Right lung (tissue), 5 donors: ENCODE data around the gene CASQ1. TPM values are rescaled to one million over a fixed set of nuclear protein-coding genes. Genes with fewer than 3 reads are reported as not detected.

Source experiments
- DNase-seq, 2 donors: peaks; one replicate each; pipeline ENCODE4 v3.0.0-alpha.2; 2013
- polyA plus RNA-seq, 5 donors: library from polyadenylated mRNA; unstranded; fragments of 120-200 nt; gene quantifications; one replicate each; pipeline versions ENCODE4 v1.2.1 to v1.2.3, GENCODE V29; 2013; ENCODE audit warnings: inconsistent platforms in 1 of 5, low replicate concordance in 1 of 5; ENCODE audit not compliant: insufficient read length in 5 of 5, insufficient read depth in 1 of 5

The CASQ1 gene
- polyA plus RNA-seq, 5 donors: 0.31 to 33.0 (median 0.59) TPM

DNA sequence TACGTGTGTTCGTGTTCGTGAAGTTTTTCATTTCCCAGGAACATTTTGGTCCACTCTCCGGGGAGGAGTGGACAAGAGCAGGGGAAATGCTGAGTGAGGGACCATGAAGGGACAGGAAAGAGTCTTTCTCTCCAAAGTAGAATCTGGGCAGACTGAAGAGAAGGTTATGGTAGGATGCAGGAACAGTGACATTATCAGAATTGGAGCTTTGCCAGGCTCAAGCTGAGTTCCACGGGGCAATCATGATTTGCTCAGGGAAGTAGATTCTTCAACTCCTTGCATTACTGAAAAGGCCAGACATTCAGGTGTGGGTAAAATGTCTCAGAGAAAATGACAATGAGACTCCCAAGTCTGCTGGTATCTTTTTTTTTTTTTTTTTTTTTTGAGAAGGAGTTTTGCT lies 22.4 kb upstream of the CASQ1 start:
- no peak for DNase-seq

DNA sequence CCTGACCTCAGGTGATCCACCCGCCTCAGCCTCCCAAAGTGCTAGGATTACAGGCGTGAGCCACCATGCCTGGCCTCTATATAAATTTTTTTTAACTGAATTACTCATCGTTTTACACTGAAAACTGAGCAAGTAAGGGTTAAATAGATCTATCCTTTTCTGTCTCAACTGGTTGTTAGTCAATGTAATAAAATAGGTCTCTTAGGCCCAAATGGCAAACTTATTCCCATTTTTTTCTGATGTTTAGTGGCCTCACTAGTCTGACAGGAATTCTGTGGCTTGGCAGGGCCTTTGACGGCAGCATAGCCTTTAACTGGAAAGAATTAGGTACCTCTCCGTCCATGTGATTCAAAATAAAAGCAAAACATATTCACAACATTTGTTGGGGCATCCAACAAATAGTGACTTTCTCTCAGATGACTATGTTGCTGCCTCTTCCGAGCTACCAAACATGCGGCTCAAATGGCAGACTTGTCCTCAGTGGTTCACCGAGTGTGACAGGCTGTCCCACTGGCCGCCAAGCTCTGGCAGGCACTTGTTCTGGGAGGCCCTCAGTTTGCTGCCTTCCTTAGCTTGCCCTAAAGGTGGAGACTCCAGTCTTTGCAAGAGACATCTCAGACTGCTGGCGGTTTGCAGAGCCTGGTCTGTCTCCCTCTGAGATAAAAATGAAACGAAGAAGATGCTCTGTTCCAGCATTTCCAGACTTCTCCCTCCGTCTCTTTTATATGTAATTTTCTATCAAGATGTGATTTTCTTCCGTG lies 21.6 kb upstream of the CASQ1 start:
- no peak for DNase-seq

DNA sequence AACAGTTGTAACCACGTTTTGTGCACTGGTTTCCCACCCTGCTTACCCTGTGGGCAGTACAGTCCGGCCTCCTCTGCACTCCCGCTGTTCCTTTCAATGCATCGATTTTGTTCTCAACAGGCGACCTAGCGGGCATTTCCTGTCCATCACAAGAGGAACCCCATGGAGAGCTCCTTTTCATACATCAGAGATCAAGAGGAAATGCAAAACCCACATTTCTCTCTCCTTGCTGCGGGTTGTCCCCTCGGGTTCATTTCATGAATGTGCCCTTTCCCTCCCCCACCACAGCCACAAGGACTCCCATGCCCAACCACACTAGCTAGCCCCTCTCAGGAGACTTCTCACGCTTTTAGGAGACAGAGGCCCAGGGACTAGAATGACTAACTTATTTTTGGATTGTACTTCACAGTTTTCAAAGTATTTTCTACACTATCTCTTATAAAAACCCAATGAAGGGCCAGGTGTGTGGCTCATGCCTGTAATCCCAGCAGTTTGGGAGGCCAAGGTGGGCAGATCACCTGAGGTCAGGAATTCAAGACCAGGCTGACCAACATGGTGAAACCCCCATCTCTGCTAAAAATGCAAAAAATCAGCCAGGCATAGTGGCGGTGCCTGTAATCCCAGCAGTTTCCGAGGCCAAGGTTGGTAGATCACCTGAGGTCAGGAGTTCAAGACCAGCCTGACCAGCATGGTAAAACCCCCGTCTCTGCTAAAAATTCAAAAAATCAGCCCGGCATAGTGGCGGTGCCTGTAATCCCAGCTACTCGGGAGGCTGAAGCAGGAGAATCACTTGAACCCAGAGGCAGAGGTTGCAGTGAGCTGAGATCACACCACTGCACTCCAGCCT lies 20.6 kb upstream of the CASQ1 start:
- no peak for DNase-seq

DNA sequence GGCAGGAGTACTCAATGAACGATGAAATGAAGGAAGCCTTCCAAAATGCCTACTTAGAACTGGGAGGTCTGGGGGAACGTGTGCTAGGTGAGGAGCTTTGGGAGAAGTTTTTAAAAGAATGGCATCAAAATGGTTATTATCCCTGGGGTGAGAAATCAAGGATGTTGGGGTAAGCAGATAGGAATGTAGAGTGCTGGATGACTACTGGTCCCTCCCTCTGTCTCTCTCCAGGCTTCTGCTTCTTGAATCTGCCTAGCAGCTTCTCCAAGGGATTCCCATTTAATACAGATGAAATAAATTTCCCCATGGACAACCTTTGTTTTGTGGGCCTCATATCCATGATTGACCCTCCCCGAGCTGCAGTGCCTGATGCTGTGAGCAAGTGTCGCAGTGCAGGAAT lies 19.0 kb upstream of the CASQ1 start:
- no peak for DNase-seq

DNA sequence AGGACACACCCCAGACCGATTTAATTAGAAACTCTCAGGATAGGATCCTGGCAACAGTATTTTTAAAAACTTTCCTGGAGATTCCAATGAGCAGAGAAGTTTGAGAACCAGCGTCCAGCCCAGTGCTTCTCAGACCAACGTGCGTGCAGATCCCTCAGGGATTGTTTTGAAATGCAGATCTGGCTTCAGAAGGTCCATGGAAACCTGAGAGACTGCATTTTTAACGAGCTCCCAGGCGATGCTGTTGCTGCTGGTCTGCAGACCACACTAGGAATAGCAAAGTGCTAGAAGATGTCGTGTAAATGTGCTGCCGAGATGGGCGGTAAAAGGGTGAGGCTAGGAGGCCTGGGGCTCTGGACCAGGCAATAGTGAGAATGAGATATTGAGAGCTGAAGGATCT lies 18.4 kb upstream of the CASQ1 start:
- no peak for DNase-seq

DNA sequence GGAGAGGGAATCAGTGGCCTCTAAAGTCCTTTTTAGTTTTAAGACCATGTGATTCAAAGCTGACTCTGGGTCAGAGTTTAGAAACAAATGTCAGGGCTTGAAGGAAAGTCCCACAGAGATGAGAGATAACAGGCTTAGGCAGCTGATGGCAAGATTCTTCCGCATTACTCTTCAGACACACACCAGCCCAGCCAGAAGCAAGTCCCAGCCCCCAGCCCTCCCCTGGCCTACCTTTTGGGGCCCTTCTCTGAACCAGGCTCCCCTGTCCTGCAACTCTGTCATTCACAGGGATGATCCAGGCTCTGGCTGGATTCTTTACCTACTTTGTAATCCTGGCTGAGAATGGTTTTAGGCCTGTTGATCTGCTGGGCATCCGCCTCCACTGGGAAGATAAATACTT lies 13.1 kb upstream of the CASQ1 start:
- DNase-seq: no peak

DNA sequence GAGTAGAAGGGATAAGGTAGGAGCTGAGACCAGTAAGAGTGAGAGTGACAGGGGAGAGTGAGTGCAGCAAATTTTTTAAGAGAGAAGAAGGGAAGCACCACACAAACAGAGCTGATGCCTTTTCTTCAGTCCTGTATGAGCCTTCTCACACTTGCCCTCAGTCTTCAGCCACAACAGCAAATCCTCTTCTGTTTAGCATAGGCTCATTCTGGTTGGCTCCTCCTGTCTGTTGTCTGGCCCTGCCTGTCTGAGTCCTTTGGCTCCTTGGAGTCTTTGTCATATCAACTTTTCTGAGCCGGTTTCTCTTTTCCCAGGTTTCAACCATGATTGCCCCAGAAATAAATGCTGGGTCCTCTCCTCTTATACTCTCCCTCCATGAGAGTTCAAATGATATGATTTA lies 12.7 kb upstream of the CASQ1 start:
- DNase-seq: no peak

DNA sequence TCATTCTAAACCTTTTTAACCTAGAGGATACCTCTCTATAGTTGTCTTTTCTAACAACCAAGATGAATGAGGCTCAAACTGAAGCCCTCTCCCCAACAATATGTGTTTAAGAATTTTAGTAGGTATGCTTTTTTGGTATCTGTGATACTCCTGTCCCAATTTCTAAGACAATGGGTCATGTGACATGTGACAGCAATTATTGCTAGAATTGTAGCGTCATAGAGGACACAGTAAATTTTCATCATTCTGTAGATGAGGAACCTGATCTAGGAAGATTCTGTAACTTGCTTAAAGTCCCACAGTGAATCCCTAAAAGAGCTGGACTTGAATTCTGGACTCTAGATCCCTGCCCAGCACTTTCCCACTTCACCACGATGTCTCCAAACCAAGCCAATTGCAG lies 11.6 kb upstream of the CASQ1 start:
- DNase-seq: no peak

DNA sequence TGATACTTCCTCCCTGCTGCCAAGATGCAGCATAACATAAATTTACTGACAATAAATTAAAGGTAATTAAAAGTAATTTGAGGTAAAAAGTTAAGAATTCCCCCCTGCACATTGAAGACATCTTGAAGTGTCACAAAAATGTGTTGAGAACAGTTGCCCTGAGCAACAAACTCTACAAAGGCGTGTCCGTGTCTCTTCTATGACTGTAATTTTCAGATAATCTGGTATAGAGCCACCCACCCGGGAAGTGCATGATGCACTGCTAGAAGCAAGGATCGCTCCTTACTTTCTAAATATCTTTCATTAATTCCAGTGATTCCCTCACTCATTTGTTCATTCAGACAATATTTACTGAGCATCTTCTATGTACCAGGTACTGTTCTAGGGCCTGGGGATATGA lies 11.0 kb upstream of the CASQ1 start:
- no peak for DNase-seq

DNA sequence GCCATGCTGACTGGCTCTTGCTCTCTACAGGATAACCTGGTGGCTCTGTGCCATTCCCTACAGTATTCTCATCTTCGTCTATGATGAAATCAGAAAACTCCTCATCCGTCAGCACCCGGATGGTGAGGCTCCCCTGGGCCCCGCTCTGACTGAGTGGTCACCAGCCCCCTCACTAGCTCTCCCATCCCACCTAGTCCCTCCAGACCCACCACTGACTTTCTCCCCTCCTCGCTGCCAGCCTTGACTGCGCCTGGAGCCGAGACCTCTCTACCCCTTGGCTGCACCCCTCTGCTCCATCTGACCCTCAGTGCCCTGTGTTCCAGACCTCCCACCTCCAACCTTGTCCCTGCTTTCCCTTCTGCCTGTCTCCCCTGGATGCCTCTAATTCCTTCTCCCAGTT lies 4.1 kb upstream of the CASQ1 start:
- DNase-seq: no peak

DNA sequence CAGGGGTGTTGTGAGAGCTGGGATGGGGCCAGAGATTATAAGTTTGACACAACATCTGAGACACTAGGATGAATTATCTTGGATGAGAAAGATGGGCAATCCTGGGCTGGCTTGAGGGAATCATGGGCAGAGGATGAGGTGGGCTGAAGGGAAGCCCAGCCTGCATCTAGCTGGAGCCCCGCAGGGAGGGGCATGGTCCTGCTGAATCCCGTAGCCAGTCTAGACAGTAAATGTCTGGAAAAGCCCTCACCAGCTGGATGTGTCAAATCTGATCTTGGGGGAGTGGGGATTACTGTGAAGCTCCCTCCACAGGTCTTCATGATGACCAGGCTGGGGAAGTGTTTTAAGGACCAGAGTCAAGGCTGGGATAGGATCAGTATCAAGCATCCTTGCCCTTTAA lies 3.6 kb upstream of the CASQ1 start:
- DNase-seq: no peak

DNA sequence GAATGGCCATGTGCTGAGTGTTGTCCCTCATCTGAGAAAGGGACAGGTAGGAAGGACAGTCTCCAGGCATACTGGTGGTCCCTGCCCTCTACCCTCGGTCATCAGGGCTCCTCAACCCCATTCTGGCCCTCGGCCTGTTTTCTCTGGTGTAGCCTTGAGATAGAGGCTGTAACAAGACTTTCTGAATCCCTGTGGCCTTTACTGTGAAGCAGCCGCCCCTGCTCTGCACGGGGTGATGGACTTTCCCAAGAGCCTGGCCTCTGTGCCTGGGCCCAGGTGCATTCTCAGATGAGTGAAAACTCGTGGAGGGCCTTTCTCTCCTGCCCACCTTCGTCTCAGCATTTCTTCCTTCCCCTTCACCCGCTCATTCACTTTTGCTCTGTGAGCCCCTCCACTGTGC lies 3.0 kb upstream of the CASQ1 start:
- no peak for DNase-seq

DNA sequence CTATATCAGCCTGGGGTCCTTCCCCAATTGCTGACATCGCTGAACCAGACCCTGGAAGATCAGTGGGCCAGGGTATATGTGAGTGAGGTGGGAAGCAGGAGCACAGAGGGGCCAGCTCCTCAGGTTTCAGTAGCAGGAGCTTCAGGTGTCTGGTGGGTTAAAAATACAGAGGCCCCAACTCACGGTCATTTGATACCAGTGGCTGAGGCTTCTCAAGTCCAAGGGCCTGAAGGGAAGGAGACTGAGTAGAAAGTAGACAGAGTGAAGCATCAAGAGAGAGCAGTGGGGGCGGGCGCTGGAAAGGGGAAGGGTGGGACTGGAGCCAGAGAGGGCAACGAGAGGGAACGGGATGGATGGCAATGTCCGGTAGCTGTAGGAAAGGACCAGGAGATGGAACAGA lies 2.0 kb upstream of the CASQ1 start:
- no peak for DNase-seq

DNA sequence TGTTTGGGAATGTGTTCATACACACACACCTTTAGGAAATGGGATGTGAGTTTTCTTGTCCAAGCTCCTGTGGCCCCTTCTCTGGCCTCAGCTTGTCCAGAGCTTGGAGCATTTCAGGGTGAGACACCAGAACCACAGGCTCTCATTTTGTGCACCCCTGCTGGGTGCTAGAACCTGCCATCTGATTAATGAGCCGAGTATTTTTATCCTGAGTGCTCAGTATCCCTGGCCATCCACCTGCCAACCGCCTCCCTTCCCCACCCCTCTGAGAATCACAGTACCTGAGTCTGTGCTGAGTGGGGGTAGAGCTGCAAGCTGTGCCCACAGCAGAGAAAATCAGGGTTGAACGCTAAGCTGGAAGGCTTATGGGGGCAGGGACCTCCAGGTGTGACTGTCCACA lies 1.4 kb downstream of the CASQ1 start:
- DNase-seq: no peak

DNA sequence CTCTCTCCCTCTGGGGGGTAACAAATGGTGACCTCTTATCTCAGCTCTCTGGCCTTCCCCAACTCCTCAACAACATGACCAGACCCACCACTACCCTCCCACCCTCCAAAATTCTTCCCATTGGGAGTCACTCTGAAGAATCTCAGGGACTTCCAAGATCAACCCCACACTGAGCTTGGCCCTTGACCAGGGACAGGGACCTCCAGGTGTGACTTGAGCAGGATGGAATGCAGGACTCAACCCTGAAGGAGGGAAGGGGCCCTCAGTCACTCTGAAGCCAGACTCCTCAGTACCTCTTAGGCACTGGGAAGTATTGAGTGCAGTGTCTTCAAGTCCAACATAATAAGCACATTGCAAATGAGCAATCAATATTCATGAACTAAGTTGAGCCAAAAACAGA lies 1.9 kb downstream of the CASQ1 start:
- no peak for DNase-seq

DNA sequence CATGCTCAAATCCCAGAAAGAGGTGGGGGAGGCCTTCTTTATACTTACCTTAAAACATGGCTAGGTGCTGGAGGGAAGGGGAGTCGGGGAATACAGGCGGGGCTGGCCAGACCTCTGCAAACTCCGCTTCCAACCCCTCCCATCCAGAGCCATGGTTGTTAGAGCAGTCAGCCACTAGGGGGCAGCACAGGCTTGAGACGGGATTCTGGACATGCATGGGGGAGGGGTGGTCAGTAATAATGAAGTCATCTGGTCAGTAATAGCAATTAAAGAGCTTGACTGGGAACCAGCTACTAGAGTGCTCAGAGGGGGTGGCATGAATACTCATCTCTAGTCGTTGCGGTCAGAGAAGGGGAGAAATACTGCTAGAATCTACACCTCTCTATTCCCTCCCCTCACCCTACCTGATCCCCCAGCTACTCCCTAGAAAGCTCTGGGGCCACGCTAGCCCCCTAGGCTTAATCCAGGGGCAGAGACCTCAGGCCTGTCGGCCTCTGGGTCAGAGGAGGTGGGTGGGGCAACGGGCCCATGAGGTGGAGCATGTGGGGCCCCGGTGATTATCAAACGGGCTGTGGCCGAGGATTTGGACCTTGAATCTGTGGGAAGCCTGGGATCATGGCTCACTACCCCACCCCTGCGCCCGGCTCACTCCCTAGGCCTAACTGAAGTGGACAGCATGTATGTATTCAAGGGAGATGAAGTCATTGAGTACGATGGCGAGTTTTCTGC lies 2.9 kb downstream of the CASQ1 start:
- DNase-seq: peak; percentile 76 to 88

DNA sequence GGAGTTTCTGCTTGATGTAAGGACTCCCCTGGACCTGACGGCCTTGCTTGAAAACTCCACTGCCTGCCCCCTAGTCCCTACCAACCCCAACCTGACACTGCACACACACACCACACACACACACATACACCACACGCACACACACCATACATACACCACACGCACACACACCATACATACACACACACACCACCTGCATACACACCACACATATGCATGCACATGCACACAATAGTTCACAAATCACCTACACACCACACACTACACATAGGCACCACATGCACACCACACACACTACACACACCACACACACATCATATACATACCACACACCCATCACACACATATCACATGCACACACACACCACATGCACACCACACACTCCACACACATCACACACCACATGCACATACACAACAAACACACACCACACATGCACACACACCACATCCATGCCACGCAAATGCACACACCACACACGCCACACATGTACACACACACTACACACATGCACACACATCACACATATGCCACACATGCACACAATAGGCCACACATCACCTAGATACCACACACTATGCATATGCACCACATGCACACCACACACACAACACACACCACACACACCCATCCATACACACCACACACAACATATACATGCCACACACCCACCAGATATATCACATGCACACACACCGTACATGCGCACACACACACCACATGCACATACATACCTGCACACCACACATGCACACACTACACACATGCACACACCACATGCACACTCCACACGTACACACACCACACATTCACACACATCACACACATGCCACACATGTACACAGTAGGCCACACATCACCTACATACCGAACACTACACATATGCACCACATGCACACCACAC lies 3.7 kb downstream of the CASQ1 start:
- DNase-seq: no peak

DNA sequence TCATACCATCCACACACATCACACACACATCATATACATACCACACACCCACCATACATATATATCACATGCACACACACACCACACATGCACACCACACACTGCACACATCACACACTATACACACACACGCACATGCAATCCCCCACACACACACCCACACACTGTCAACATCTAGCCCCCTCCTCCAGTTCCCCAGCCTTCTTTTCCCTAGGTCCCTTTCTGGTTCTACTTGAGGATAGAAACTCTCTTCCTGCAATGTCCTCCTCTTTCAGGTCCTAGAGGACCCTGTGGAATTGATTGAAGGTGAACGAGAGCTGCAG lies 4.3 kb downstream of the CASQ1 start:
- no peak for DNase-seq

DNA sequence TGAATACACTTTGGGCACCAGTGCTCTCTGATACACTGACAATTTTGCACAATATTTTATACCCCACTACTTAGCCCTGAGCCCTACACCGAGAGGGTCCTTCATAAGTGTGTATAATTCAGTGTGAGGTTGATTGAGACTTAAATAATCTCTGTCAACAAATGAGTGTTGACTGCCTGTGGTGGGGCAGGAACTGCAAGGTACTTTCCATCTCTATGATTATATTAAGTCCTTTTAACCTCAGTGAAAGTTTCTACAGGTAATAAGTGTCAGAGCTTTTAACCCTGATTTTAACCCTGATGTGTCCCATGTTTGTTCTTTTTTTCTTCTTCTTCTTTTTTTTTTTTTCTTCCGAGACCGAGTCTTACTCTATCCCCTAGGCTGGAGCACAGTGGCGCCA lies 5.8 kb downstream of the CASQ1 start:
- no peak for DNase-seq

DNA sequence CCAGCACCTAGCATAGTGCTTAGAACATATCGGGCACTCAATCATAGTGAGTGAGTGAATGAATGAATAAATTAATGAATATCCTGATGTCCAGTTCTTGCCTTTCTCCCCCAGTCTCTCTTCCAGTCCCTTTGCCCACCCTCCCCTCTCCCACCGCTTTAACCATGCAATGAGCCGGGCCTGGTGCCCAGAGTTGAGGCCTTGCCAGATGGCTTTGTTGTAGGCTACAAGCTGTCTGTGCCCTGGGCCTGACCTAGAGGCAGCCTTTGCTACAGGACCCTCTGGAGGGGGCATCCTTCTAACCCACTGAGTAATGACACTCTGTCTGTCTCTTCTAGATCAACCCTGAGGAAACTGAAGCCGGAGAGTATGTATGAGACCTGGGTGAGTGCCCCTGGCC lies 6.9 kb downstream of the CASQ1 start:
- no peak for DNase-seq

DNA sequence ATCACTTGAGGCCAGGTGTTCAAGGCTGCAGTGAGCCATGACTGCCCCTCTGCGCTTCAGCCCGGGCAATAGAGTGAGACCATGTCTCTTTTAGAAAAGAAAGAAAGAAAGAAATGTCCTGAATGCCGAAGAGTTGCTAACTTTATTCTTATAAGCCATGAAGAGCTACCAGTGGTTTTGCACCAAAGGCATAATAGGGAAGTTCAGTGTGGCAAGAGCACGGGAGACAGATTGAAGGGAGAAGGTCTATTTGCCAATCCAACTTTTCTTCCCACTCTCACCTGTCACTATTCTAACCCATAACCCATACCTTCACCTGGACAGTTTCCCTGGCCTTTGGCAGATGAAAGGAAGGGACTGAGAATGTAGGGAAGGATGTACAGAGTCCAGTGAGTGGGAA lies 10.4 kb downstream of the CASQ1 start:
- no peak for DNase-seq
